Left ventricle myocardium inferior (tissue), 1 donor: ENCODE measurements around the gene MITF. TPM values are rescaled to one million over a fixed set of nuclear protein-coding genes. Genes with fewer than 3 reads are reported as not detected.
A peak's percentile ranks its signal among the peaks of the same experiment; 100 is the strongest.

Source experiments
- DNase-seq: peaks from one replicate; pipeline ENCODE4 v3.0.0-alpha.2; 2020
- H3K27ac ChIP-seq: fragments of 200-600 bp; replicated peaks from 2 replicates; pipeline ENCODE4 v1.8.0; 2021
- H3K27me3 ChIP-seq: fragments of 200-600 bp; 2 replicates; pipeline ENCODE4 v1.8.0; 2021; ENCODE audit warnings: low read depth
- H3K36me3 ChIP-seq: fragments of 200-600 bp; 2 replicates; pipeline ENCODE4 v1.8.0; 2021
- H3K4me1 ChIP-seq: fragments of 200-600 bp; 2 replicates; pipeline ENCODE4 v1.8.0; 2021
- H3K4me3 ChIP-seq: fragments of 200-600 bp; 2 replicates; pipeline ENCODE4 v1.8.0; 2021; ENCODE audit warnings: mild to moderate bottlenecking, moderate library complexity
- H3K9me3 ChIP-seq: fragments of 200-600 bp; replicated peaks from 2 replicates; pipeline ENCODE4 v1.8.0; 2021
- intact Hi-C: fragments of 100-400 bp; cut with micrococcal nuclease; formaldehyde crosslinking; loops from one replicate; pipeline ENCODE4 v1.11.0; 2022
- total RNA-seq: library from RNA; stranded (reverse); fragmentation: NEBNext Ultra II Directional; extraction: Animal tissue kit (Norgen Biotek cat#: 25700); gene quantifications from one replicate; pipeline ENCODE4 v1.2.1, GENCODE V29; 2021
- TF ChIP-seq, protein P1 (sequence below): fragments of 200-600 bp; IDR thresholded peaks from 2 replicates; pipeline ENCODE4 v1.8.0; 2021; ENCODE audit warnings: antibody characterized with exemption, mild to moderate bottlenecking, borderline replicate concordance
- donor health status: DM: no; HTN: yes; CAD: no; lungs with severe emphysema.

Gene MITF
- total RNA-seq, 1 donor from 2014 or later: 81.9 TPM

GRCh38 chr3:69999140-70000027 is 260.1 kb downstream of the MITF start, which contains the start of gene SAMMSON:
Gene SAMMSON (plus strand): TSS chr3:69999733.
- intact Hi-C loops: no loop called here
- peak within 1 kb of the TSS; percentile 42 for H3K4me3 ChIP-seq
- H3K27ac ChIP-seq: peak within 1 kb of the TSS; percentile 28
- H3K36me3 ChIP-seq: no peaks in the 10 kb centered on the region
- TF ChIP-seq, protein P1, sequence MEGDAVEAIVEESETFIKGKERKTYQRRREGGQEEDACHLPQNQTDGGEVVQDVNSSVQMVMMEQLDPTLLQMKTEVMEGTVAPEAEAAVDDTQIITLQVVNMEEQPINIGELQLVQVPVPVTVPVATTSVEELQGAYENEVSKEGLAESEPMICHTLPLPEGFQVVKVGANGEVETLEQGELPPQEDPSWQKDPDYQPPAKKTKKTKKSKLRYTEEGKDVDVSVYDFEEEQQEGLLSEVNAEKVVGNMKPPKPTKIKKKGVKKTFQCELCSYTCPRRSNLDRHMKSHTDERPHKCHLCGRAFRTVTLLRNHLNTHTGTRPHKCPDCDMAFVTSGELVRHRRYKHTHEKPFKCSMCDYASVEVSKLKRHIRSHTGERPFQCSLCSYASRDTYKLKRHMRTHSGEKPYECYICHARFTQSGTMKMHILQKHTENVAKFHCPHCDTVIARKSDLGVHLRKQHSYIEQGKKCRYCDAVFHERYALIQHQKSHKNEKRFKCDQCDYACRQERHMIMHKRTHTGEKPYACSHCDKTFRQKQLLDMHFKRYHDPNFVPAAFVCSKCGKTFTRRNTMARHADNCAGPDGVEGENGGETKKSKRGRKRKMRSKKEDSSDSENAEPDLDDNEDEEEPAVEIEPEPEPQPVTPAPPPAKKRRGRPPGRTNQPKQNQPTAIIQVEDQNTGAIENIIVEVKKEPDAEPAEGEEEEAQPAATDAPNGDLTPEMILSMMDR: no peak
- H3K27me3 ChIP-seq: no peaks in the 10 kb centered on the region
- no peak for DNase-seq
- H3K4me1 ChIP-seq: no peaks in the 10 kb centered on the region
- H3K9me3 ChIP-seq: peaks cover 6% of the 10 kb centered on the region

- Histone ChIP-seq H3K36me3 (no peaks in the 10 kb centered on the region), H3K4me1 (no peaks in the 10 kb centered on the region), H3K4me3 (no peak overlapping the region), H3K27me3 (no peaks in the 10 kb centered on the region), H3K9me3 (peaks cover 6% of the 10 kb centered on the region), H3K27ac (no peak overlapping the region)
- TF ChIP-seq, protein P1: no peak
- intact Hi-C loops: no loop called here
- DNase-seq: no peak
These were observed 260.8 kb downstream of the MITF start for GRCh38 chr3:70000028-70000410.

- Histone ChIP-seq H3K27ac (no peak overlapping the region), H3K4me3 (no peak overlapping the region), H3K9me3 (peaks cover 6% of the 10 kb centered on the region), H3K4me1 (no peaks in the 10 kb centered on the region), H3K36me3 (no peaks in the 10 kb centered on the region), H3K27me3 (no peaks in the 10 kb centered on the region)
- TF ChIP-seq, protein P1: no peak
- DNase-seq: no peak
- intact Hi-C loops: no loop called here
These were observed 261.4 kb downstream of the MITF start for GRCh38 chr3:70000563-70001081.

DNA sequence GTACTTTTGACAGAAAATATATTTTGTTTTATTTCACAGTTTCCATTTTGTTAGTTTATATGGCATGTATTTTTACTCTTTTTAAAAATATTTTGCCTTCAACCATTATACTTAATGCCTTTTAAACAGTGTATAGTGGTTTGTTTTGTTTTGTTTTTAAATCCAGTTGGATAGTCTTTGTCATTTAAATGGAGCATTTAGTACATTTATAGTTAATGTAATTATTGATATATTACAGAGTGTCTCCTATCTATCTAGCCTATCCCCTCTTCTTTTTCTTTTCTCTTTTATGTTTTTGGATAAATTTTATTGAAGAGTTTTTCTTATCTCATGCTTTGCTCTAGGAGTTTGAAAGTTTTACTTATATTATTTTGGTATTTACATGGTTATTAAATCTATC is 263.9 kb downstream of the MITF start:
- TF ChIP-seq, protein P1: no peak
- Histone ChIP-seq H3K36me3 (no peaks in the 10 kb centered on the region), H3K9me3 (peaks cover 13% of the 10 kb centered on the region), H3K27ac (no peak overlapping the region), H3K4me1 (no peaks in the 10 kb centered on the region), H3K4me3 (no peak overlapping the region), H3K27me3 (no peaks in the 10 kb centered on the region)
- DNase-seq: no peak
- intact Hi-C loops: no loop called here

- TF ChIP-seq, protein P1: no peak
- Histone ChIP-seq H3K9me3 (peaks cover 13% of the 10 kb centered on the region), H3K36me3 (no peaks in the 10 kb centered on the region), H3K27me3 (no peaks in the 10 kb centered on the region), H3K27ac (no peak overlapping the region), H3K4me1 (no peaks in the 10 kb centered on the region), H3K4me3 (no peak overlapping the region)
- intact Hi-C loops: no loop called here
- no peak for DNase-seq
These were observed 266.8 kb downstream of the MITF start for GRCh38 chr3:70006089-70006488.
